Measurements from ENCODE around the gene MYRIP. TPM values are rescaled to one million over a fixed set of nuclear protein-coding genes. Genes with fewer than 3 reads are reported as not detected.

The MYRIP gene
- total and polyA plus RNA-seq, 10 of the 15 experiments (the other 5 are each of a cell fraction or from before 2014, with no cell fraction given), result 0.03 to 0.08 (median 0.04) TPM; not detected in 6

- Histone ChIP-seq H3K9ac (ENCODE audit: control insufficient read depth, insufficient read depth, low read length) (no peak overlapping the region), H3K27me3 (replicated peaks in 1 of 2; ENCODE audit: control insufficient read depth in 2 of 2, insufficient read depth in 2 of 2, low read length in 1 of 2) (no peaks in the 10 kb centered on the region), H4K20me1 (ENCODE audit: control insufficient read depth, insufficient read depth) (no peaks in the 10 kb centered on the region), H3K27ac (ENCODE audit: control insufficient read depth, insufficient read depth) (no peak overlapping the region), H3K9me3 (replicated peaks; ENCODE audit: control insufficient read depth, insufficient read depth, low read length) (no peaks in the 10 kb centered on the region), H3K36me3 (ENCODE audit: control insufficient read depth in 2 of 2, insufficient read depth in 2 of 2, low read length in 1 of 2) (no peaks in the 10 kb centered on the region), H3K4me1 (ENCODE audit: control insufficient read depth, insufficient read depth, low read length) (peaks cover 34% of the 10 kb centered on the region), H2AFZ (ENCODE audit: control insufficient read depth, low read depth, low read length) (no peak overlapping the region), H3K4me2 (ENCODE audit: control insufficient read depth, insufficient read depth) (no peak overlapping the region), H3K79me2 (ENCODE audit: control insufficient read depth, insufficient read depth, low read length) (no peaks in the 10 kb centered on the region), H3K4me3 (no peak overlapping the region)
- BruUV-seq (replicated peaks), result no TSS peak
- no peak for TF ChIP-seq ZSCAN29 (IDR thresholded peaks at IDR 0.05)
- TF ChIP-seq, protein P1, sequence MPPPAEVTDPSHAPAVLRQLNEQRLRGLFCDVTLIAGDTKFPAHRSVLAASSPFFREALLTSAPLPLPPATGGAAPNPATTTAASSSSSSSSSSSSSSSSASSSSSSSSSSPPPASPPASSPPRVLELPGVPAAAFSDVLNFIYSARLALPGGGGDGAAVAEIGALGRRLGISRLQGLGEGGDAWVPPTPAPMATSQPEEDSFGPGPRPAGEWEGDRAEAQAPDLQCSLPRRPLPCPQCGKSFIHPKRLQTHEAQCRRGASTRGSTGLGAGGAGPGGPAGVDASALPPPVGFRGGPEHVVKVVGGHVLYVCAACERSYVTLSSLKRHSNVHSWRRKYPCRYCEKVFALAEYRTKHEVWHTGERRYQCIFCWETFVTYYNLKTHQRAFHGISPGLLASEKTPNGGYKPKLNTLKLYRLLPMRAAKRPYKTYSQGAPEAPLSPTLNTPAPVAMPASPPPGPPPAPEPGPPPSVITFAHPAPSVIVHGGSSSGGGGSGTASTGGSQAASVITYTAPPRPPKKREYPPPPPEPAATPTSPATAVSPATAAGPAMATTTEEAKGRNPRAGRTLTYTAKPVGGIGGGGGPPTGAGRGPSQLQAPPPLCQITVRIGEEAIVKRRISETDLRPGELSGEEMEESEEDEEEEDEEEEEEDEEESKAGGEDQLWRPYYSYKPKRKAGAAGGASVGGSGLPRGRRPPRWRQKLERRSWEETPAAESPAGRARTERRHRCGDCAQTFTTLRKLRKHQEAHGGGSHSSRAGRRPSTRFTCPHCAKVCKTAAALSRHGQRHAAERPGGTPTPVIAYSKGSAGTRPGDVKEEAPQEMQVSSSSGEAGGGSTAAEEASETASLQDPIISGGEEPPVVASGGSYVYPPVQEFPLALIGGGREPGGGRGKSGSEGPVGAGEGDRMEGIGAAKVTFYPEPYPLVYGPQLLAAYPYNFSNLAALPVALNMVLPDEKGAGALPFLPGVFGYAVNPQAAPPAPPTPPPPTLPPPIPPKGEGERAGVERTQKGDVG (CRISPR knock-in tag; IDR thresholded peaks at IDR 0.05), result no peak
- TF ChIP-seq BCLAF1 (IDR thresholded peaks at IDR 0.05), result no peak
- SMC1A ChIA-PET (ENCODE audit: uncharacterized antibody, unreplicated experiment), result interaction anchor here (0.6 to 1.3 kb wide), 3 partner anchors 8 to 810 kb away, joined by 3 read pairs; no protein-coding TSS in a partner anchor
- FAIRE-seq, result no peak
- RAD21 ChIA-PET (ENCODE audit: unreplicated experiment), result interaction anchor here (2.9 to 5.2 kb wide), 2 partner anchors 120 to 125 kb away, joined by 17 to 65 read pairs; partner anchors contain the start of gene EIF1B
- no peak for ATAC-seq
- 57% methylated on average over 13 of the region's 13 CpGs for WGBS (ENCODE audit: insufficient coverage, insufficient replicate concordance, low lambda C conversion rate, missing lambda C conversion rate)
- in situ Hi-C loops (cut with MboI), result loop anchor here (5.0 to 25.0 kb wide), 2 partner anchors 127 to 1697 kb away; no protein-coding TSS in a partner anchor
- POLR2A ChIA-PET, result no interaction called here
- no peak for DNase-seq (ENCODE audit: low read depth, low spot score)
- CTCF ChIA-PET, result interaction anchor here (6.0 to 12.0 kb wide), 2 partner anchors 10 to 124 kb away, joined by 77 to 317 read pairs; partner anchors contain the start of gene EIF1B
- intact Hi-C loops (cut with micrococcal nuclease; ENCODE audit: unreplicated experiment), result loop anchor here (10.0 kb wide), 1 partner anchor 265 kb away; the partner anchor contains the start of gene RPL14
Observed at GRCh38 chr3:40190056-40190455, 380.6 kb downstream of the MYRIP start.

Data from GM12878 (cell line).